Fibroblast of lung (primary cell): ENCODE measurements around the gene GPR176. TPM values are rescaled to one million over a fixed set of nuclear protein-coding genes. Genes with fewer than 3 reads are reported as not detected.

Source experiments
- DNase-seq, 2 donors: peaks; one replicate each; pipeline versions ENCODE4 v3.0.0 to v3.0.0-alpha.2; 2010; ENCODE audit warnings: low read depth in 2 of 2
- H2AFZ ChIP-seq: 2 replicates; pipeline ENCODE4 v1.5.1; 2012; ENCODE audit warnings: low read length, control low read depth, inconsistent platforms
- H3K27ac ChIP-seq: 2 replicates; pipeline ENCODE4 v1.5.1; 2011; ENCODE audit warnings: low read length, control low read depth; ENCODE audit not compliant: insufficient read depth
- H3K27me3 ChIP-seq: 2 replicates; pipeline ENCODE4 v1.5.1; 2011; ENCODE audit warnings: mild to moderate bottlenecking, low read length; ENCODE audit not compliant: control insufficient read depth, insufficient read depth
- H3K36me3 ChIP-seq: 2 replicates; pipeline ENCODE4 v1.5.1; 2011; ENCODE audit warnings: low read length; ENCODE audit not compliant: control insufficient read depth, insufficient read depth
- H3K4me1 ChIP-seq: 2 replicates; pipeline ENCODE4 v1.5.1; 2011; ENCODE audit warnings: low read length; ENCODE audit not compliant: control insufficient read depth, insufficient read depth; ENCODE audit errors: extremely low read depth
- H3K4me2 ChIP-seq: 2 replicates; pipeline ENCODE4 v1.5.1; 2011; ENCODE audit warnings: low read length, control low read depth; ENCODE audit not compliant: insufficient read depth; ENCODE audit errors: extremely low read depth
- H3K4me3 ChIP-seq, 4 experiments: fragments of 200-600 bp in 1 of 4; sonication (generic) in 1 of 4; replicated peaks in 1 of 4; 2 replicates each; pipeline ENCODE4 v1.5.1; 2011 to 2016; ENCODE audit warnings: low read length in 4 of 4, low read depth in 3 of 4, mild to moderate bottlenecking in 3 of 4, control low read depth in 2 of 4, inconsistent platforms in 1 of 4, mixed read lengths in 1 of 4; ENCODE audit not compliant: insufficient read depth in 1 of 4; ENCODE audit errors: control extremely low read depth in 1 of 4
- H3K79me2 ChIP-seq: 2 replicates; pipeline ENCODE4 v1.5.1; 2012; ENCODE audit warnings: mild to moderate bottlenecking, low read length, inconsistent platforms; ENCODE audit not compliant: control insufficient read depth, insufficient read depth
- H3K9ac ChIP-seq: 2 replicates; pipeline ENCODE4 v1.5.1; 2011; ENCODE audit warnings: mild to moderate bottlenecking, low read length, control low read depth; ENCODE audit not compliant: insufficient read depth
- H3K9me3 ChIP-seq: 2 replicates; pipeline ENCODE4 v1.5.1; 2012; ENCODE audit warnings: low read depth, low read length; ENCODE audit not compliant: control insufficient read depth, insufficient read depth
- H4K20me1 ChIP-seq: 2 replicates; pipeline ENCODE4 v1.5.1; 2011; ENCODE audit warnings: low read length; ENCODE audit not compliant: control insufficient read depth, insufficient read depth; ENCODE audit errors: extremely low read depth
- CTCF ChIP-seq, 2 donors: IDR thresholded peaks in 1 of 2; conservative IDR thresholded peaks in 1 of 2; 1 replicate in 1 of 2; 2 replicates in 1 of 2; pipeline ENCODE4 v1.5.1; 2011 to 2012; ENCODE audit warnings: low read length in 2 of 2, control low read depth in 1 of 2, inconsistent platforms in 1 of 2, low read depth in 1 of 2, mild to moderate bottlenecking in 1 of 2
- EZH2 ChIP-seq: IDR thresholded peaks from 2 replicates; pipeline ENCODE4 v1.5.1; 2012; ENCODE audit warnings: low read length, control low read depth, mild to moderate bottlenecking; ENCODE audit errors: missing control alignments
- polyA plus RNA-seq, 2 donors: library from polyadenylated mRNA; depleted of rRNA in 1 of 2; stranded (reverse) in 1 of 2; unstranded in 1 of 2; fragments of >200 nt; gene quantifications; 2 replicates each; pipeline ENCODE4 v1.2.1, GENCODE V29; 2011 to 2012; ENCODE audit warnings: missing spikeins in 1 of 2
- total RNA-seq: library from RNA; depleted of rRNA; stranded (reverse); fragments of >200 nt; gene quantifications from 2 replicates; pipeline ENCODE4 v1.2.1, GENCODE V29; 2014

The GPR176 gene
- total and polyA plus RNA-seq, 2 donors (not counting 1 experiment from before 2014, with no cell fraction given): 124 to 179 TPM

GRCh38 chr15:39767921-39768320 is 152.1 kb downstream of the GPR176 start:
- no peak overlapping the region for H3K4me3 ChIP-seq
- no peak overlapping the region for H2AFZ ChIP-seq
- no peaks in the 10 kb centered on the region for H3K36me3 ChIP-seq
- no peaks in the 10 kb centered on the region for H3K27me3 ChIP-seq
- TF ChIP-seq EZH2 (no peak), CTCF (conservative IDR thresholded peaks at IDR 0.05 in 1 of 2, IDR thresholded peaks at IDR 0.05 in 1 of 2; ENCODE audit: low read depth in 1 of 2, low read length in 2 of 2) (no peak)
- H3K9me3 ChIP-seq: no peaks in the 10 kb centered on the region
- no peak for DNase-seq
- no peaks in the 10 kb centered on the region for H3K79me2 ChIP-seq
- H3K4me1 ChIP-seq: no peaks in the 10 kb centered on the region
- H3K9ac ChIP-seq: no peak overlapping the region
- H3K27ac ChIP-seq: no peak overlapping the region
- H4K20me1 ChIP-seq: no peaks in the 10 kb centered on the region
- H3K4me2 ChIP-seq: no peak overlapping the region

GRCh38 chr15:39761006-39761405 is 159.1 kb downstream of the GPR176 start:
- Histone ChIP-seq H3K27ac (no peak overlapping the region), H4K20me1 (no peaks in the 10 kb centered on the region), H3K9me3 (no peaks in the 10 kb centered on the region), H3K36me3 (no peaks in the 10 kb centered on the region), H3K4me3 (no peak overlapping the region), H3K79me2 (no peaks in the 10 kb centered on the region), H3K27me3 (no peaks in the 10 kb centered on the region), H2AFZ (no peak overlapping the region), H3K4me2 (no peak overlapping the region), H3K9ac (no peak overlapping the region), H3K4me1 (no peaks in the 10 kb centered on the region)
- TF ChIP-seq EZH2 (no peak), CTCF (conservative IDR thresholded peaks at IDR 0.05 in 1 of 2, IDR thresholded peaks at IDR 0.05 in 1 of 2; ENCODE audit: low read depth in 1 of 2, low read length in 2 of 2) (no peak)
- DNase-seq: peak in 1 of 2 donors; percentile 30

GRCh38 chr15:39756806-39757522 is 163.1 kb downstream of the GPR176 start:
- Histone ChIP-seq H3K36me3 (no peaks in the 10 kb centered on the region), H4K20me1 (no peaks in the 10 kb centered on the region), H3K9ac (no peak overlapping the region), H2AFZ (no peak overlapping the region), H3K27ac (no peak overlapping the region), H3K4me2 (no peak overlapping the region), H3K79me2 (no peaks in the 10 kb centered on the region), H3K4me1 (no peaks in the 10 kb centered on the region), H3K4me3 (no peak overlapping the region), H3K27me3 (no peaks in the 10 kb centered on the region), H3K9me3 (no peaks in the 10 kb centered on the region)
- peak; percentile 62 to 89 for DNase-seq
- TF ChIP-seq EZH2: no peak
- TF ChIP-seq CTCF (conservative IDR thresholded peaks at IDR 0.05 in 1 of 2, IDR thresholded peaks at IDR 0.05 in 1 of 2; ENCODE audit: low read depth in 1 of 2, low read length in 2 of 2): peak; percentile 60 to 73
